Smooth muscle cell (in vitro differentiated cells): Measurements from ENCODE around the gene ZYG11A. TPM values are rescaled to one million over a fixed set of nuclear protein-coding genes. Genes with fewer than 3 reads are reported as not detected.

Source experiments
- DNase-seq: peaks from one replicate; lab custom pipeline; 2025; ENCODE audit not compliant: unreplicated experiment; lab: John Stamatoyannopoulos, UW
- H2AFZ ChIP-seq: fragments of 200-600 bp; sonication (generic); 2 replicates; pipeline ENCODE4 v1.6.0; 2016; ENCODE audit warnings: antibody characterized with exemption, low read depth, mild to moderate bottlenecking
- H3F3A ChIP-seq: fragments of 200-600 bp; sonication (generic); 2 replicates; pipeline ENCODE4 v1.6.0; 2017; ENCODE audit warnings: antibody characterized with exemption, low read depth
- H3K27ac ChIP-seq: fragments of 200-600 bp; sonication (generic); 2 replicates; pipeline ENCODE4 v1.5.1; 2016; ENCODE audit warnings: low read depth, mild to moderate bottlenecking
- H3K27me3 ChIP-seq: fragments of 200-600 bp; sonication (generic); 2 replicates; pipeline ENCODE4 v1.6.1; 2016; ENCODE audit warnings: low read depth, mild to moderate bottlenecking
- H3K36me3 ChIP-seq: fragments of 200-600 bp; sonication (generic); 2 replicates; pipeline ENCODE4 v1.5.1; 2016; ENCODE audit warnings: low read depth
- H3K4me1 ChIP-seq: fragments of 200-600 bp; sonication (generic); 2 replicates; pipeline ENCODE4 v1.5.1; 2016; ENCODE audit warnings: low read depth
- H3K4me2 ChIP-seq: fragments of 200-600 bp; sonication (generic); 2 replicates; pipeline ENCODE4 v1.6.0; 2016; ENCODE audit warnings: mild to moderate bottlenecking
- H3K4me3 ChIP-seq: fragments of 200-600 bp; sonication (generic); 2 replicates; pipeline ENCODE4 v1.5.1; 2016; ENCODE audit warnings: mild to moderate bottlenecking
- H3K79me2 ChIP-seq: fragments of 200-600 bp; sonication (generic); 2 replicates; pipeline ENCODE4 v1.6.0; 2016; ENCODE audit warnings: low read depth, mild to moderate bottlenecking
- H3K9ac ChIP-seq: fragments of 200-600 bp; sonication (generic); 2 replicates; pipeline ENCODE4 v1.6.0; 2016; ENCODE audit warnings: low read depth
- H3K9me3 ChIP-seq: fragments of 200-600 bp; sonication (generic); replicated peaks from 2 replicates; pipeline ENCODE4 v1.5.1; 2016; ENCODE audit warnings: low read depth
- H4K20me1 ChIP-seq: fragments of 200-600 bp; sonication (generic); 2 replicates; pipeline ENCODE4 v1.6.0; 2016; ENCODE audit warnings: low read depth
- CTCF ChIP-seq: fragments of 200-600 bp; sonication (generic); IDR thresholded peaks from 2 replicates; pipeline ENCODE4 v1.5.1; 2017; ENCODE audit warnings: borderline replicate concordance, mild to moderate bottlenecking, antibody characterized with exemption; ENCODE audit not compliant: insufficient read depth, poor library complexity, severe bottlenecking
- WGBS: methylation state at CpG from one replicate; pipeline ENCODE4 v1.1.7; 2016; ENCODE audit warnings: low lambda C conversion rate; 5-methylcytosine and 5-hydroxymethylcytosine counted together
- polyA plus RNA-seq: library from polyadenylated mRNA; unstranded; fragments of >200 nt; fragmentation: Nextera tagmentation; extraction: Ambion mirVana; gene quantifications from 2 replicates; pipeline ENCODE4 v1.2.1, GENCODE V29; 2016
- total RNA-seq: library from RNA; depleted of rRNA; stranded (reverse); fragments of >200 nt; gene quantifications from 2 replicates; pipeline ENCODE4 v1.2.3, GENCODE V29; 2014

Gene ZYG11A
- total and polyA plus RNA-seq, 2 experiments from 2014 or later = not detected

DNA sequence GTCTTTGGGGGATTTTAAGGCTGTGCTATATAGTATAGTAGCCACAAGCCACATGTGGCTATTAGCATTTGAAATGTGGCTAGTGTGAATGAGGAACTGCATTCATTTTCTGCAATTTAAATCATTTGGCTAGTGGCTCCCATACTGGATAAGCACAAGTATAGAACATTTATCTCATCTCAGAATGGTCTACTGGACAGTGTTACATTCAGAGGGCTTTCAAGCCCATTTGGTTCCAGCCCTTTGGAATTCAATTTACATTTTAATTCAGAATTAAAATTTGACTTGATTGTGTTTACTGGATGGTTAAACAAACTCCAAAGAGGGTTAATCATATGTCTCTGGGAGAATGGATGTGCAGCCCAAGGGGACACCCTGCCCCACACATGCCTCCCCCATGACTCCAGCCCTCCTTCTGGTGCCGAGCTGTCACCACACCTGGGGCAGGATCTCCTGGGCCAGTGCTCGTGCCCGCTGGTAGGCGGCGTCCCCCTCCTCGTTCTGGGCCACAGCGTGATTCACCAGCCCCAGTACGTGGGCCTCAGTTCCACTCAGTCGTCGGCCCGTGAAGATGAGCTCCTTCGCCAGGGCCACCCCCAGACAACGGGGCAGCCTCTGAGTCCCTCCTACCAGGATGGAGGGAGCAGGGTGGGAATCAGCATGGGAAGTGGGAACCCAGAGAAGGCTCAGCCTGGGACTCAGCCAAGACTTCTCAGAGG, 61.8 kb downstream of the ZYG11A start:
- no peak overlapping the region for H3K4me3 ChIP-seq
- H3K9ac ChIP-seq = no peak overlapping the region
- H3K4me2 ChIP-seq = no peak overlapping the region
- no peaks in the 10 kb centered on the region for H3K79me2 ChIP-seq
- H2AFZ ChIP-seq = no peak overlapping the region
- H4K20me1 ChIP-seq = no peaks in the 10 kb centered on the region
- no peak for TF ChIP-seq CTCF
- no peaks in the 10 kb centered on the region for H3K36me3 ChIP-seq
- no peaks in the 10 kb centered on the region for H3F3A ChIP-seq
- no peak for DNase-seq
- H3K27ac ChIP-seq = no peak overlapping the region
- WGBS = 91% methylated on average over 13 of the region's 13 CpGs
- H3K9me3 ChIP-seq = no peaks in the 10 kb centered on the region
- H3K27me3 ChIP-seq = no peaks in the 10 kb centered on the region
- no peaks in the 10 kb centered on the region for H3K4me1 ChIP-seq

- DNase-seq = no peak
- no peak overlapping the region for H3K4me2 ChIP-seq
- no peak overlapping the region for H3K27ac ChIP-seq
- H4K20me1 ChIP-seq = no peaks in the 10 kb centered on the region
- 63% methylated on average over 20 of the region's 20 CpGs for WGBS
- no peak overlapping the region for H2AFZ ChIP-seq
- peak; percentile 22 for TF ChIP-seq CTCF
- no peaks in the 10 kb centered on the region for H3K9me3 ChIP-seq
- no peak overlapping the region for H3K9ac ChIP-seq
- H3K27me3 ChIP-seq = no peaks in the 10 kb centered on the region
- no peaks in the 10 kb centered on the region for H3F3A ChIP-seq
- H3K79me2 ChIP-seq = no peaks in the 10 kb centered on the region
- H3K4me1 ChIP-seq = no peaks in the 10 kb centered on the region
- H3K4me3 ChIP-seq = no peak overlapping the region
- H3K36me3 ChIP-seq = no peaks in the 10 kb centered on the region
Measured at GRCh38 chr1:52904927-52905698, 62.6 kb downstream of the ZYG11A start.

DNA sequence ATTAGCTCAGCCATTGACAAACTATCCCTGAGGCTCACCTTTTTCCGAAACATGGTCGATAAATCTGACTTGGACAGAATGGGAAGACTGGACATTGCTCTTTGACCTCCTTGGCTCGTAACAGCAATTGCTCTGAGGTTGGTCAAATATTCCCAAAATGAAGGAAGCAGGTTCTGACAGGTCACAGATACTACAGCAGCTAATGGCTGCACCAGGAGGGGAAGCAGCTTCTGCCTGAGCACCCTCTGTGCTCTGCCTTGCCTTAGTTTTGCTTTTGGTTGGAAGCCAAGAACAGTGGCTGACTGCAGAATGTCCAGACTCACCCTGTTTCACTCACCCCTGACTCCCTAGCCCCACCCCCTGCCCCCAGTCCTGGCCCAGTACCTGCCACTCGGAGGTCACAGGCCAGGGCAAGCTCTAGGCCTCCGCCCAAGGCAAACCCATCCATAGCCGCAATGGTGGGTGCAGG, 63.6 kb downstream of the ZYG11A start:
- 95% methylated on average over 6 of the region's 6 CpGs for WGBS
- no peaks in the 10 kb centered on the region for H3K9me3 ChIP-seq
- no peak overlapping the region for H3K9ac ChIP-seq
- TF ChIP-seq CTCF = no peak
- H3K27me3 ChIP-seq = no peaks in the 10 kb centered on the region
- H4K20me1 ChIP-seq = no peaks in the 10 kb centered on the region
- H3K4me1 ChIP-seq = no peaks in the 10 kb centered on the region
- H3K4me2 ChIP-seq = no peak overlapping the region
- no peaks in the 10 kb centered on the region for H3K36me3 ChIP-seq
- DNase-seq = no peak
- no peaks in the 10 kb centered on the region for H3K79me2 ChIP-seq
- no peak overlapping the region for H2AFZ ChIP-seq
- no peaks in the 10 kb centered on the region for H3F3A ChIP-seq
- H3K4me3 ChIP-seq = no peak overlapping the region
- H3K27ac ChIP-seq = no peak overlapping the region
